HCT116 (cell line): ENCODE data around the gene CUEDC1.
A peak's percentile ranks its signal among the peaks of the same experiment; 100 is the strongest.

ENCODE experiments used
- CTCF ChIP-seq, 3 experiments: fragments of 200-600 bp in 1 of 3; sonication (generic) in 1 of 3; IDR thresholded peaks in 2 of 3; conservative IDR thresholded peaks in 1 of 3; 2 replicates each; pipeline ENCODE4 v1.5.1; 2012 to 2017; ENCODE audit warnings: low read depth in 2 of 3, low read length in 2 of 3, antibody characterized with exemption in 1 of 3, borderline replicate concordance in 1 of 3, control low read depth in 1 of 3, mild to moderate bottlenecking in 1 of 3, mixed read lengths in 1 of 3, mixed run types in 1 of 3, moderate library complexity in 1 of 3; ENCODE audit not compliant: insufficient read depth in 1 of 3
- EZH2phosphoT487 ChIP-seq: fragments of 200-600 bp; IDR thresholded peaks from 2 replicates; pipeline ENCODE4 v1.6.1; 2018; ENCODE audit warnings: antibody characterized with exemption, borderline replicate concordance
- FOSL1 ChIP-seq: IDR thresholded peaks from 2 replicates; pipeline ENCODE4 v1.6.1; 2012; ENCODE audit warnings: low read depth
- POLR2A ChIP-seq: IDR thresholded peaks from 2 replicates; pipeline ENCODE4 v1.7.0; 2011; ENCODE audit warnings: borderline replicate concordance; ENCODE audit not compliant: insufficient read depth, insufficient read length; ENCODE audit errors: extremely low read depth
- TCF7L2 ChIP-seq: IDR thresholded peaks from 2 replicates; pipeline ENCODE4 v1.7.0; 2011; ENCODE audit warnings: borderline replicate concordance, inconsistent platforms; ENCODE audit not compliant: insufficient read depth, insufficient read length; ENCODE audit errors: extremely low read depth
- YY1 ChIP-seq: IDR thresholded peaks from 2 replicates; pipeline ENCODE4 v1.6.1; 2011; ENCODE audit warnings: low read length, low read depth, moderate library complexity, mild to moderate bottlenecking; ENCODE audit not compliant: insufficient replicate concordance; ENCODE audit errors: extremely low read depth
- ZBTB33 ChIP-seq: IDR thresholded peaks from 2 replicates; pipeline ENCODE4 v1.6.1; 2011; ENCODE audit warnings: mild to moderate bottlenecking, low read length, moderate library complexity; ENCODE audit not compliant: insufficient replicate concordance; ENCODE audit errors: extremely low read depth
- ZNF274 ChIP-seq: fragments of 200-500 bp; sonication (Bioruptor generic); IDR thresholded peaks from 2 replicates; pipeline ENCODE4 v1.6.1; 2014; ENCODE audit warnings: mild to moderate bottlenecking, low read depth, low read length, inconsistent platforms

GRCh38 chr17:57833179-57833939, 121.9 kb downstream of the CUEDC1 start:
- TF ChIP-seq ZNF274 (no peak), CTCF (IDR thresholded peaks at IDR 0.05 in 2 of 3, conservative IDR thresholded peaks at IDR 0.05 in 1 of 3; ENCODE audit: borderline replicate concordance in 1 of 3, insufficient read depth in 1 of 3, low read depth in 2 of 3, low read length in 2 of 3) (peak; percentile 86 to 100 (median 97)), FOSL1 (no peak), ZBTB33 (no peak), POLR2A (no peak), TCF7L2 (no peak), EZH2phosphoT487 (no peak), YY1 (no peak)
